Stimulated activated naive CD8-positive, alpha-beta T cell treated with anti-CD3 and anti-CD28 coated beads, Interleukin-15, Interleukin-2, amounts not matched to agents 100 ng/mL and 50 ng/mL, for 24 hours (primary cell): Measurements from ENCODE around the gene PTPRJ.
"Not testable (repeated sequence)": the region's sequence is repeated elsewhere in the genome, so short reads cannot be mapped to it uniquely, and the experiment has no call there.

ENCODE experiments used
- H3K27ac Mint-ChIP-seq: one replicate; pipeline ENCODE4 v1.8.0; 2021; ENCODE audit warnings: mild to moderate bottlenecking, mixed read lengths
- H3K27me3 Mint-ChIP-seq: one replicate; pipeline ENCODE4 v1.8.0; 2021; ENCODE audit warnings: mixed read lengths
- H3K36me3 Mint-ChIP-seq: one replicate; pipeline ENCODE4 v1.8.0; 2021; ENCODE audit warnings: low read depth, mixed read lengths
- H3K4me1 Mint-ChIP-seq: one replicate; pipeline ENCODE4 v1.8.0; 2021; ENCODE audit warnings: low read depth, mixed read lengths
- H3K4me3 Mint-ChIP-seq: one replicate; pipeline ENCODE4 v1.8.0; 2021; ENCODE audit warnings: mild to moderate bottlenecking, mixed read lengths
- H3K9me3 Mint-ChIP-seq: one replicate; pipeline ENCODE4 v1.8.0; 2021; ENCODE audit warnings: mixed read lengths

PTPRJ gene

GRCh38 chr11:47980088-47980906 is at the start of gene PTPRJ:
PTPRJ (plus strand) TSS chr11:47980559; CDS start chr11:47980913, 354 bp downstream.
- Mint-ChIP-seq H3K27ac (peak within 1 kb of the TSS; percentile 38), H3K36me3 (peaks cover 17% of the 10 kb centered on the region), H3K27me3 (peaks cover 8% of the 10 kb centered on the region), H3K4me3 (peak within 1 kb of the TSS; percentile 89), H3K9me3 (no peaks in the 10 kb centered on the region), H3K4me1 (peaks cover 32% of the 10 kb centered on the region)

- peaks cover 19% of the 10 kb centered on the region for H3K4me1 Mint-ChIP-seq
- no peak overlapping the region for H3K27ac Mint-ChIP-seq
- H3K4me3 Mint-ChIP-seq, result no peak overlapping the region
- no peaks in the 10 kb centered on the region for H3K36me3 Mint-ChIP-seq
- H3K27me3 Mint-ChIP-seq, result no peaks in the 10 kb centered on the region
- no peaks in the 10 kb centered on the region for H3K9me3 Mint-ChIP-seq
Observed at GRCh38 chr11:47932544-47932943, 47.8 kb upstream of the PTPRJ start.

GRCh38 chr11:47933797-47934196 is 46.6 kb upstream of the PTPRJ start:
- H3K9me3 Mint-ChIP-seq, H3K27ac Mint-ChIP-seq, H3K27me3 Mint-ChIP-seq, H3K4me3 Mint-ChIP-seq, H3K36me3 Mint-ChIP-seq: not testable (repeated sequence)
- H3K4me1 Mint-ChIP-seq, result peaks cover 19% of the 10 kb centered on the region

- Mint-ChIP-seq H3K9me3 (no peaks in the 10 kb centered on the region), H3K27ac (peak overlapping the region; percentile 1), H3K27me3 (no peaks in the 10 kb centered on the region), H3K36me3 (no peaks in the 10 kb centered on the region), H3K4me1 (peaks cover 28% of the 10 kb centered on the region), H3K4me3 (peak overlapping the region; percentile 22)
Observed at GRCh38 chr11:47938791-47939560, 41.4 kb upstream of the PTPRJ start.

- Mint-ChIP-seq H3K27ac (no peak overlapping the region), H3K27me3 (no peaks in the 10 kb centered on the region), H3K4me3 (no peak overlapping the region), H3K4me1 (peaks cover 22% of the 10 kb centered on the region), H3K36me3 (no peaks in the 10 kb centered on the region), H3K9me3 (no peaks in the 10 kb centered on the region)
Observed at GRCh38 chr11:47940904-47941649, 39.3 kb upstream of the PTPRJ start.

- Mint-ChIP-seq H3K4me1 (peaks cover 32% of the 10 kb centered on the region), H3K27me3 (no peaks in the 10 kb centered on the region), H3K4me3 (no peak overlapping the region), H3K36me3 (no peaks in the 10 kb centered on the region), H3K27ac (no peak overlapping the region), H3K9me3 (no peaks in the 10 kb centered on the region)
Observed at GRCh38 chr11:47941907-47942558, 38.3 kb upstream of the PTPRJ start.

- H3K4me3 Mint-ChIP-seq, result no peak overlapping the region
- no peak overlapping the region for H3K27ac Mint-ChIP-seq
- H3K36me3 Mint-ChIP-seq, result no peaks in the 10 kb centered on the region
- H3K9me3 Mint-ChIP-seq, result no peaks in the 10 kb centered on the region
- peaks cover 36% of the 10 kb centered on the region for H3K4me1 Mint-ChIP-seq
- no peaks in the 10 kb centered on the region for H3K27me3 Mint-ChIP-seq
Observed at GRCh38 chr11:47943721-47944586, 36.4 kb upstream of the PTPRJ start.

- H3K4me3 Mint-ChIP-seq, result no peak overlapping the region
- no peaks in the 10 kb centered on the region for H3K9me3 Mint-ChIP-seq
- no peaks in the 10 kb centered on the region for H3K27me3 Mint-ChIP-seq
- H3K36me3 Mint-ChIP-seq, result no peaks in the 10 kb centered on the region
- peaks cover 37% of the 10 kb centered on the region for H3K4me1 Mint-ChIP-seq
- H3K27ac Mint-ChIP-seq, result no peak overlapping the region
Observed at GRCh38 chr11:47944632-47945031, 35.7 kb upstream of the PTPRJ start.

- Mint-ChIP-seq H3K27ac (peak overlapping the region; percentile 56), H3K4me1 (peaks cover 47% of the 10 kb centered on the region), H3K36me3 (no peaks in the 10 kb centered on the region), H3K4me3 (peak overlapping the region; percentile 1), H3K27me3 (no peaks in the 10 kb centered on the region), H3K9me3 (no peaks in the 10 kb centered on the region)
Observed at GRCh38 chr11:47946682-47947559, 33.4 kb upstream of the PTPRJ start.

- Mint-ChIP-seq H3K27me3 (no peaks in the 10 kb centered on the region), H3K4me1 (peaks cover 48% of the 10 kb centered on the region), H3K4me3 (no peak overlapping the region), H3K36me3 (no peaks in the 10 kb centered on the region), H3K9me3 (no peaks in the 10 kb centered on the region), H3K27ac (peak overlapping the region; percentile 16)
Observed at GRCh38 chr11:47948137-47948536, 32.2 kb upstream of the PTPRJ start.

- not testable (repeated sequence) for H3K9me3 Mint-ChIP-seq, H3K4me3 Mint-ChIP-seq, H3K27ac Mint-ChIP-seq, H3K36me3 Mint-ChIP-seq, H3K27me3 Mint-ChIP-seq
- H3K4me1 Mint-ChIP-seq, result peaks cover 51% of the 10 kb centered on the region
Observed at GRCh38 chr11:47949001-47949675, 31.2 kb upstream of the PTPRJ start.

GRCh38 chr11:47950396-47950795 is 30.0 kb upstream of the PTPRJ start:
- Mint-ChIP-seq H3K4me3 (no peak overlapping the region), H3K4me1 (peaks cover 56% of the 10 kb centered on the region), H3K9me3 (no peaks in the 10 kb centered on the region), H3K27me3 (no peaks in the 10 kb centered on the region), H3K36me3 (no peaks in the 10 kb centered on the region), H3K27ac (peak overlapping the region; percentile 56)

GRCh38 chr11:47951504-47951903 is 28.9 kb upstream of the PTPRJ start:
- H3K4me1 Mint-ChIP-seq, result peaks cover 52% of the 10 kb centered on the region

More at GRCh38 chr11:47951504-47951903, 28.9 kb upstream of the PTPRJ start:
- H3K27me3 Mint-ChIP-seq, H3K27ac Mint-ChIP-seq, H3K36me3 Mint-ChIP-seq, H3K4me3 Mint-ChIP-seq, H3K9me3 Mint-ChIP-seq: not testable (repeated sequence)
